Activated CD8-positive, alpha-beta memory T cell treated with anti-CD3 and anti-CD28 coated beads, Interleukin-2, amount 50 U/mL, for 4 hours (primary cell): ENCODE measurements around the gene RPH3AL.
"Not testable (repeated sequence)": the region's sequence is repeated elsewhere in the genome, so short reads cannot be mapped to it uniquely, and the experiment has no call there.

Experiments used
- DNase-seq: peaks from one replicate; pipeline ENCODE4 v3.0.0-alpha.2; 2020

RPH3AL gene

DNA sequence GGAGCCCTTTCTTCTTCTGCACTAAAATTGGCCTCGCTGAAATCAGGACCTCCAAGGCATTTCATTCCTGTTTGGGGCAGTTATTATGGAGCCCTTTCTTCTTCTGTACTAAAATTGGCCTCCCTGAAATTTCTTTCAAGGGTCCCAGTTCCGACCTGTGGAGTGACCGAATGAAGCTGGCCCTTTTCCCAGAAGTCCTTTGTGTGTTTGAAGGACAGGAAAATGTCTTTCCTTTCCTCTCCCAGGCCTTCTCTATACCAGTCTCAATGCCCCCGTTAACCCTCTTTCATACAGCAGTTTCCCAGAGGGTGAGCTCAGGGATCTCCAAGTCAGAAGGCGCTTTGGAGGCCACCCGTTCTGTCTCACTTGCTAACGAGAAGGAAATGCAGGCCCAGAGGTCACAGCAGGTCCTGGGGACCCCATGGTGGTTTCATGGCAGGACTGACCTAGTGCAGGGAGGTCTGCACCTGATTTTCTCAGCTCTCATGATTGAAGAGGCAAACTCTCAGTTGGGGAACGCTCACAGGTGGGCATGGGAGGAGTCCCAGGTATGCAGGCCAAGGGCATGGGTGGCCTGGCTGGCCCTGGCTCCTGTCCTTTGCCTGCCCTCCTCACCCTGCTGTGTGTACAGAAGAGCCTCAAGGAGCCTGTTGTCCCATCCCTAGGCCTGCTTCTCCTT is 134.0 kb downstream of the RPH3AL start:
- no peak for DNase-seq

DNA sequence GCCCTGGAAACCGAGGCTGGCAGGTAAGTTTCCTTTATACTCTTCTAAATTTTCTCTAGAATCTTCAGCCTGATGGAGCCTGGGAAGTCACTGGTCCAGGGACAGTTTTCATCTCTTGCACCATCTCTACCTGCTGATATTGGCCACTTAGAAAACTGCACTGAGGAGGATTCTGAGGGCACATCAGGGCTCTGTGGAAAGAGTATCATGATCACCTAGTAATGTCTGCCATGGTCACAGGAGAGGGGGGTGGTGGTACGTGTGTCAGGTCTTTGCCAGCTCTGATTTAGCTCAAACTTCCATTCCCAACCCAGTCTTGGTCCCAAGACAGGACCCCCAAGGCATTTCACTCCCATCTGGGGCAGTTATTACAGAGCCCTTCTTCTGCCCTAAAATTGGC is 136.0 kb downstream of the RPH3AL start:
- DNase-seq: no peak

GRCh38 chr17:215563-216478 is 136.8 kb downstream of the RPH3AL start:
- DNase-seq: peak; percentile 28

DNA sequence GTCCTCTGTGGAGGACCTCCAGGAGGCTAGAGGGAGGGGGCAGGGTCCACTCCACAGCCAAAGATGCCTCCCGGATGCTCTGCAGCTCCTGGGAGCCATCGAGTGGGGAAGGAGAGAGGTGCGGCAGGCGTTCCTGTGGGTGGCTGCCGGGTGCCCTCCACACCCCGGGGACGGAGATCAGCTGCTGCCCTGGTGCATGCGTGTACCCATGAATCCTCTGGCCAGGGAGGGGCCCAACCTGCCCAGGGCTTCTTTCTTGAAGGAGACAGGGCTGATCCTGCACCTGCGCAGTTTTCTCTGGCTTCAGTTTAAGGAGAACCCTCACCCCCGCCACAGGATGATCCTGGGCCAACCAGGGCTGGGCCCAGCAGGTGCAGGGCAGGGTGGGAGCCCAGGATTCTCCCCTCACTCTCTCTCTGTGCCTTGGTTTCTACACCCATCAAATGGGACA is 137.7 kb downstream of the RPH3AL start:
- no peak for DNase-seq

DNA sequence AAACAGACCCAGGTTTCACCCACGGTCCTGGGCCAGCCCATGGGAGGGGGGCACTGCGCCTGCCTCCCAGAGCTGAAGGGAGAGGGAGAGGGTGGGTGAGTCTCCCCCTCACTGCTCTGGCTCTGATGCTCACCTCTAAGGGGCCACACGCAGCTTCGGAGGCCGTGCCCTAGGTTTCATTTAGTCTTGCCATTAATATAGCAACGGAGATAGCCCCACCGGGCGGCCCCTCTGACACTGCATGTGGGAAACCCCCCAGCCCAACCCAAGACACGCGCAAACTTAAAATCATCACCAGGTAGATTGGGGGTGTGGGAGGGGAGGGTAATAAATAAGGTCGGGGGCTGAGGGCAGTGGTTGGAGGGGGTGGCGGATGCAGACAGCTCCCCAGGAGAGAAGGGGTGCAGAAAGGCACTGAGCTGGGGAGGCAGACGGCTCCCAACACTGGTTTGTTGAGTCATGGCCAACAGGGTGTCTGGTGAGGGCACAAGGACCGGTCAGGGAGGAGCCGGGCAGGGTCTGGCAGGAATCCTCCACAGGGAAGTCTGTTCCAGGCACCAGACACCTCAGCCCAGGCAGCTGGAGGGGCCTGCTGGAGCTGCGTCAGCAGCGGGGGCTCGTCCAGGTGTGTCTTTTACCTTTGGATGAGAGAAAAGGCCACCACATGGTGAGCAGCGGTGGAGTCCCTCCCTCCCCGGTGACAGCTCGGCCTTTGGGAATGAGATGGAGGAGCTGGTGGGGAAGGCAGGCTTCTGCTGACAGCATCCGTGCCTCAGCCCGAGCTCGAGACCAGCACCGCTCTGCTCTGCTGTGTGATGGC is 139.1 kb downstream of the RPH3AL start:
- DNase-seq: no peak

GRCh38 chr17:210402-210801 is 142.2 kb downstream of the RPH3AL start:
- DNase-seq: no peak

DNA sequence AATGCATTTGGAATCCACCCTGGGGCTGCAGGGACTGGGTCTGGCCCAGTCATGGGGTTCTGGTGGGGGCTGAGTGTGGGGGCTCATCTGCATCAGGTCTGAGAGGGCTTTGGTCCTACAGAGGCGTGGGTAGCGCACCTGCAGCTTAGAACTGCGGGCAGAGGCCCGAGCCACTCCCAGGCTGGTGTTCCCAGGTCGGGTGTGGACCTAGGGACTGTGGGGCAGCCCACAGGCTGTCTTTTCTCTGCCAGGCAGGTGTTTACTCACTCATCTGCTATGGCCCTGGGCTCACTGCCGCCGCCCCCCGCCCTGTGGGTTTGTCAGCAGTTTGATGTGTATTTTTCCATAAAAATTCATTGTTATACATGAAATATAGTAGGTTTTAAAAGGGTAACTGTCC is 144.2 kb downstream of the RPH3AL start:
- DNase-seq: no peak

DNA sequence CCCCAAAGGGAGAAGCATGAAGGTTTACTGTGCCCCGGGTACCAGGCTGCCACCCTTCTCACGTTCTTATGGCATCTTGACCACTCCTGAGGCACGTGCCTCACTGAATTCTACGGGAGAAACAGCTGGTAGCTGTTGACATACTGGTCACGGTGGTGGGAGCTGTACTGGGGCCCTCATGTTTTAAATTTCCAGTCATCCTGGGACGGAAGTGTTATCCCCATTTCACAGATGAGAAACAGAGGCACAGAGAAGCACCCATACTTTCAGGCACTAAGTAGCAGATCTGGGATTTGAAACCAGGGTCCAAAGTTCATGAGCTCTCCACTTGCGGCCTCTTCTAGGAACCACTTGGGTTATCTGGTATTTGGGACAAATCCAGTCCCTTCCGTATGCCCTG is 144.8 kb downstream of the RPH3AL start:
- DNase-seq: no peak

DNA sequence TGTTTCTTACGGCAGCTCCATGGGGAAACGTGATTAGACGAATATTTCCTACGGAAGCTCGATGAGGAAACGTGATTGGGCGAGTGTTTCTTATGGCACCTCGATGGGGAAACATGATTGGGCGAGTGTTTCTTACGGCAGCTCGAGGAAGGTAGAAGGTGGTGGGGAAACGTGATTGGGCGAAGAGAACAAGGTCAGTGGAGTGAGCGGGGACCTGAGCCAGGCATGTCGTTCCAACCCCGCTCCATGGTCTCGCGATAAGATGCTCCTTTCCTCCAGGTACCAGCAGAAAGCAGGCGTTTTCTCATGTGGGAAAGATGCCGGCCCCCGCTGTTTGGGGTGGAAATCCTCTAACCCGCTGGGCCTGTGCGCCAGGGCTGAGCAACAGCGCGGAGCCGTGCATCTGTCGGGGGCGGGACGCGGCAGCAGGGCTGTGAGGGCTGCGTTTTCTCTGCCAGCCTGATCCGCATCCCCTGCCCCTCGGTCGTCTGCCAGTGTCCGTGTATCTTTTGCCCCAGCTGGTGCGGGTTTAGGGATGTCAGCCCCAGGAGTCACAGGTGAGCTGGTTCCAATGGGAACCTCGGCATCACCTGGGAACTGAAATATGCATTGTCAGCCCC is 145.6 kb downstream of the RPH3AL start:
- no peak for DNase-seq

GRCh38 chr17:206484-206883 is 146.1 kb downstream of the RPH3AL start:
- DNase-seq: not testable (repeated sequence)

DNA sequence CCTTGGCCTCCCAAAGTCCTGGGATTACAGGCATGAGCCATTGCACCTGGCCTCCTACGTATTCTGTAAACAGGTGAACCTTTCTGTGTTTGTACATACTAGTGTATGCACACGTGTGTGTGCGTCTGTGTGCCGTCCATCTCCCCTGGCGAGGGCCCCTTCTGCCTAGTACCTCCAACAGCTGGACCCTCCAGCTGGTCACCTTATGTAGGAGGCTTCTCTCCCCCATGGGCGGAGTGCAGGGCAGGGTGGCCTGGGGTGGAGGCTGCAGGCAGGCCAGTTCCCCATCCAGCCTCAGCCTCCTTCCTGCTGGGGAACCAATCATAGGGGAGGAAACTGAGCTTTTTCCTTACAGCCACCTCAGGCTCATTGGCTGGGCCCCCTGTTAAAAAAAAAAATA is 146.8 kb downstream of the RPH3AL start:
- DNase-seq: no peak

- DNase-seq: no peak
Observed at GRCh38 chr17:205148-205669, 147.4 kb downstream of the RPH3AL start.

- no peak for DNase-seq
Observed at GRCh38 chr17:204427-205147, 148.0 kb downstream of the RPH3AL start.

GRCh38 chr17:202501-202951 is 150.1 kb downstream of the RPH3AL start:
- DNase-seq: no peak

DNA sequence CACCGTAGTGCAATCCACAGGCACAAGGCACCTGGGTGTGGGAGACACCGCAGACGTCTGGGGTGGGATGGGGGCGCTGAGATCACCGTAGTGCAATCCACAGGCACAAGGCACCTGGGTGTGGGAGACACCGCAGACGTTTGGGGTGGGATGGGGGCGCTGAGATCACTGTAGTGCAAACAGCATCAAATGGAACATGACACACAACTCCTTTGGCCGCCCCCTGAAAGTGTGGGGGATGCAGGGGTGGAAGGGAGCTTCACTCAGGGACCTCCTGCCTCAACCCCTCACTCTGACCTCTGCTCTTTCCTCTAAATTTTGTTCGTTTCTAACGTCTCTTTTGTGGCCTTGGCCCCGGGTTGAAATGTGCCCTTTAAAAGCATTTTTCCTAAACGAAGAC is 150.9 kb downstream of the RPH3AL start:
- not testable (repeated sequence) for DNase-seq

GRCh38 chr17:201257-201656 is 151.3 kb downstream of the RPH3AL start:
- DNase-seq: not testable (repeated sequence)

- no peak for DNase-seq
Observed at GRCh38 chr17:200586-200985, 152.0 kb downstream of the RPH3AL start.

GRCh38 chr17:199806-200545 is 152.6 kb downstream of the RPH3AL start:
- DNase-seq: no peak

- no peak for DNase-seq
Observed at GRCh38 chr17:199191-199604, 153.4 kb downstream of the RPH3AL start.

DNA sequence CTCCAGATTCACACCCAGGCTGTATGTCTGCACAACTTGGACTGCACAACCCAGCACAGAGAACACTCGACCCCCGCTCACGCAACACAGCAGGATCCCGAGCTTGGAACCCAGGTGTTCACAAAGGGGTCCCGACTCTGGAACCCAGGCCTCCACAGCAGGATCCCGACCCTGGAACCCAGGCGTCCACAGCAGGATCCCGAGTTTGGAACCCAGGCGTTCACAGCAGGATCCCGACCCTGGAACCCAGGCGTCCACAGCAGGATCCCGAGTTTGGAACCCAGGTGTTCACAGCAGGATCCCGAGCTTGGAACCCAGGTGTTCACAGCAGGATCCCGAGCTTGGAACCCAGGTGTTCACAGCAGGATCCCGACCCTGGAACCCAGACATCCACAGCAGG is 154.4 kb downstream of the RPH3AL start:
- not testable (repeated sequence) for DNase-seq

DNA sequence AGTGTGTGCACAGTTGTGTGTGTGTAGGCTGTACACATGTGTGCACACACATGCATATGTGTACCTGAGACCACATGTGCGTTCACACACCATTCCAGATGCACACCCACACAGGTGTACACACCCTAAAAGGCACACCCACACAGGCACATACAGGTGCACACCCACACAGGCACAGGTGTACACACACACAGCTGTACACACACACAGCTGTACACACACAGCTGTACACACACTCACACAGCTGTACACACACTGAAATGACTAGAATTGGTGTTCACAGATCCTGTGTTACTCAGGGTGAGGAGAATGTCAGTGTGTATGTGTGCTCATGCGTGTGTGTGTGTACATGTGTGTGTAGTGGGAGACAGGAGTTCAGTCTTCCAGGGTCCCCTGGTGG is 155.3 kb downstream of the RPH3AL start:
- DNase-seq: no peak
